ENCODE results near the gene ANTKMT. TPM values are rescaled to one million over a fixed set of nuclear protein-coding genes. Genes with fewer than 3 reads are reported as not detected.
A peak's percentile ranks its signal among the peaks of the same experiment; 100 is the strongest.

The ANTKMT gene
- total and polyA plus RNA-seq, 12 donors, result 23.3 to 91.1 (median 31.7) TPM

DNA sequence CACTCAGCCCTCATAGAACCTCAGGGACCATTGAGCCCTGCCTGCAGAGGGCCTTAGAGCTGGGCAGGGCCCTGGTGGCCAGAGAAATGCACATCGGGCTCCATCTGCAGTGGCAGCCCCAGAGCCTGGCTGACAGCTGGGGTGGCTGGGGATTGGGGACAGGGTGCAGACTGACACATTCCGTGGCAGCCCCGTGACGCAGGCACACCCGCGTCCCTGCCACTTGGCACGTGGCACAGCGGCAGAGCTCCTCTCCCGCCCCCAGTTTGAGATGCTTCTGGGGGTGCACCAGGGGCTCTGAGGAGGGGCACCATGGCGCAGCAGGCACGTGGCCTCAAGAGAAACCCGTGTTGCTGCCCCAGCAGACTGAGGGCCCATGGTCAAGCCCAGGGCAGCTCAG is 17.5 kb upstream of the ANTKMT start:
- Histone ChIP-seq H3K9me3 (no peaks in the 10 kb centered on the region), H3K27me3 (peaks cover 51 to 97% (median 93%) of the 10 kb centered on the region in 7 donors), H3K4me1 (peaks cover 0 to 17% (median 7%) of the 10 kb centered on the region in 9 donors), H3K4me3 (no peak overlapping the region), H3K36me3 (no peaks in the 10 kb centered on the region), H3K27ac (no peak overlapping the region)
- no peak for DNase-seq
- TF ChIP-seq, protein P1, sequence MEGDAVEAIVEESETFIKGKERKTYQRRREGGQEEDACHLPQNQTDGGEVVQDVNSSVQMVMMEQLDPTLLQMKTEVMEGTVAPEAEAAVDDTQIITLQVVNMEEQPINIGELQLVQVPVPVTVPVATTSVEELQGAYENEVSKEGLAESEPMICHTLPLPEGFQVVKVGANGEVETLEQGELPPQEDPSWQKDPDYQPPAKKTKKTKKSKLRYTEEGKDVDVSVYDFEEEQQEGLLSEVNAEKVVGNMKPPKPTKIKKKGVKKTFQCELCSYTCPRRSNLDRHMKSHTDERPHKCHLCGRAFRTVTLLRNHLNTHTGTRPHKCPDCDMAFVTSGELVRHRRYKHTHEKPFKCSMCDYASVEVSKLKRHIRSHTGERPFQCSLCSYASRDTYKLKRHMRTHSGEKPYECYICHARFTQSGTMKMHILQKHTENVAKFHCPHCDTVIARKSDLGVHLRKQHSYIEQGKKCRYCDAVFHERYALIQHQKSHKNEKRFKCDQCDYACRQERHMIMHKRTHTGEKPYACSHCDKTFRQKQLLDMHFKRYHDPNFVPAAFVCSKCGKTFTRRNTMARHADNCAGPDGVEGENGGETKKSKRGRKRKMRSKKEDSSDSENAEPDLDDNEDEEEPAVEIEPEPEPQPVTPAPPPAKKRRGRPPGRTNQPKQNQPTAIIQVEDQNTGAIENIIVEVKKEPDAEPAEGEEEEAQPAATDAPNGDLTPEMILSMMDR (IDR thresholded peaks at IDR 0.05), result no peak
- 80 to 83% methylated on average over 12 of the region's 12 CpGs for WGBS, 2 donors
- no peak for ATAC-seq
- intact Hi-C loops (cut with DNase I), result no loop called here

DNA sequence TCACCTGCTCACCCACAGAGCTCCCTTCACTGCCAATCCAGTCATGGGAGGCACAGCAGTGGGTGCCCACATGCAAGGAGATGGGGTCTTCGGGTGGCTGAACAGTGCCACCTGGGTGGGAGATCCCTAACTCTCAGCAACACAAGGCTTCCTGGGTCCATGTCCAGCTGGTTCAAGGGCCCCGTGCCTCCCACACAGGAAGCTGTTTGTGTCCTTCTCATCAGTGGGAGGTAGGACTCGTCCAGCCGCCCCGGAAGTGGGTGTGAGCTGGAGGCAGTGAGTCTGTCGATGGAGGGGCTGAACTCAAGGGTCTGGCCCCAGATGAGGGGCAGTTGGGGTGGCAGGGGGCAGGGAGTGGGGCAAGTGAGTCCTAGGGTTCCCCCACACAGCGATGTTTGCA is 16.9 kb upstream of the ANTKMT start:
- 62 to 67% methylated on average over 7 of the region's 7 CpGs for WGBS, 2 donors
- TF ChIP-seq, protein P1 (IDR thresholded peaks at IDR 0.05), result no peak
- H3K27me3 ChIP-seq, result peaks cover 51 to 97% (median 93%) of the 10 kb centered on the region in 7 donors
- no peak overlapping the region for H3K27ac ChIP-seq
- H3K36me3 ChIP-seq, result no peaks in the 10 kb centered on the region
- H3K9me3 ChIP-seq, result no peaks in the 10 kb centered on the region
- no peak for DNase-seq
- ATAC-seq, result no peak
- intact Hi-C loops (cut with DNase I), result no loop called here
- H3K4me1 ChIP-seq, result peaks cover 0 to 17% (median 7%) of the 10 kb centered on the region in 9 donors
- no peak overlapping the region for H3K4me3 ChIP-seq

DNA sequence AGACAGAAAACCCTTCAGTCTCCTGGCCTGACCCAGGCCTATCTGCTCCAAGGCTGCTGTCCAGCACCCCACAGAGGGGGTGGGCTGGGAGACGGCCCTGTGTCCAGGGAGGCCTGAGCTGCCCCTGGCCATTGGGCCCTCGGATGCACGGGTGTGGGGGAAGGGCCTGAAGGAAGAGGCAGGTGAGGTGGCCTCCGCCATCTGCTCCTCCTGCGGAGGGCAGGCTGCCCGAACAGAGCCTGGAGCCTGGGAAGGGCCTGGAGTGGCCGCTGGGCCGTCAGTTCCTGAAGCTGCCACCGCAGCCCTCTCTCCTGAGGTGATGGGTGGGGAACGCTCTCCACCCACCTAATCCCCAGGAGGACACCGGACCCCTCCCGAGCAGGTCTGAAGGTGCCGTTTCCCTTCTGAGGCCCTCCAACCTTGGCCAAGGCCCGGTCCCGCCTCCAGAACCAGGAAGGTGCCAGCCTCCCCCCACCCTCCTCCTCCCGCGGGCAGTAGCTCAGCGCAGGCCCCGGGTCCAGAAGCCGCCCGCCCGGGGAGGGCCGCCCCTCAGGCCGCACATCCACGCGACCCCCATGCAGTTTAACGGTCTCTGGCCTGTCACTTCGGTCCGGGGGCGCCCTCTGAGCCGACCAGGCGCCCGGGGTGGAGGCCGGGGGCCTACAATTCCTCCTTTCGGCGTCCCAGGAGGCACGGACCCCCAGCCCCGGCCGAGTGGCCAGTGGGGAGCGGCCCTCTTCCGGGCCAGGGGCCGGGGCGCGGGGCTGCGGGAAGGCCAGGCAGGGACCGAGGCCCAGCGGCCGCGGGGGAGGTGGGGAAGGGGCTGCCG is 16.2 kb upstream of the ANTKMT start:
- DNase-seq (no peak), ATAC-seq (no peak)
- WGBS, 2 donors, result 10 to 13% methylated on average over 48 to 50 of the region's 50 CpGs
- H3K27ac ChIP-seq, result no peak overlapping the region
- peaks cover 0 to 19% (median 8%) of the 10 kb centered on the region in 9 donors for H3K4me1 ChIP-seq
- no peak overlapping the region for H3K4me3 ChIP-seq
- H3K27me3 ChIP-seq, result peaks cover 51 to 97% (median 92%) of the 10 kb centered on the region in 7 donors
- intact Hi-C loops (cut with DNase I), result no loop called here
- no peaks in the 10 kb centered on the region for H3K9me3 ChIP-seq
- H3K36me3 ChIP-seq, result no peaks in the 10 kb centered on the region
- TF ChIP-seq, protein P1 (IDR thresholded peaks at IDR 0.05), result no peak

DNA sequence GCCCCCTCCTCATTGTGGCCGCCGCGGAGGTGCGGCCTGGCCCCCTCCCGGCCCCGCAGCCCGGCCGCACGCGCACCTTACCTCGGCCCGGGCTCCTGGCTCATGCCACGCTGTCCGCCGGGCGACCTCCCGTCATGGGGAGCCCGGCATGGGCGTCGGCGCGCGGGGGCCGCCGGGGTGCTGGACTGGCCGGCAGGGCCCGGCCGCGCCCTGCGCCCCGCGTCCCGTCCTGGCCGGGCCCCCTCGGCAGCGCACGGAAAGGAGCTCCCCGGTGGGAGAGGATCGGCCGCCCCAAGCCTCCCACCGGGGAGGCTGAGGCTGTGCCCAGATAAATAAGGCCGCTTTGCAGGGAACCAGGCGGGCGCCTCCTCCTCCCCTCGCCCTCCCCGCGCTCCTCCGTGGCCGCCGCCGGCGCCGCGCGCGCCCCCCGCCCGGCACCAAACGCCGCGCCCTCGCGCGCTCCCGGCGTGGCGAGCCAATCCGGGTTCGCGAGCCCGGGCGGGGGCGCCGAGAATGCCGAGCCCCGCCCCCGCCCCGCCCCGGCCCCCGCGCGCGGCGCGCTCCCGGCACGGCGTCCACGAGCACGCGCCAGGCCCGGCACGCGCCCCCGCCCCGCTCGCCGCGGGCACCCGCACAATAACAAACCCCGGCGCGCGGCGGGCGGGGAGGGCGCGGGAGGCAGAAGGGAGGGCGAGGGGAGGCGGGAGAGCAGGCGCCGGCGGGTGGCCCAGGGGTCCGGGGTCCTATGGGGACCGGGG is 15.3 kb upstream of the ANTKMT start, which contains the start of gene FBXL16:
Gene FBXL16, minus strand, starts transcription at position 371 of the 758 bp plus-strand sequence. CDS start 8,396 bp downstream, outside the sequence.
- H3K27me3 ChIP-seq, result peaks cover 46 to 97% (median 92%) of the 10 kb centered on the region in 7 donors
- 1% methylated on average over 42 to 112 of the region's 115 CpGs for WGBS, 2 donors
- no peak within 1 kb of the TSS for H3K27ac ChIP-seq
- H3K9me3 ChIP-seq, result no peaks in the 10 kb centered on the region
- ATAC-seq (no peak), DNase-seq (no peak)
- peaks cover 0 to 22% (median 14%) of the 10 kb centered on the region in 9 donors for H3K4me1 ChIP-seq
- TF ChIP-seq, protein P1 (IDR thresholded peaks at IDR 0.05), result no peak
- intact Hi-C loops (cut with DNase I), result no loop called here
- H3K36me3 ChIP-seq, result no peaks in the 10 kb centered on the region
- peak within 1 kb of the TSS in 3 of 10 donors; percentile 19 to 26 (median 22) for H3K4me3 ChIP-seq

All from heart right ventricle (tissue), 16 donors.